ENCODE results near the gene MAP3K20. TPM values are rescaled to one million over a fixed set of nuclear protein-coding genes. Genes with fewer than 3 reads are reported as not detected.

The MAP3K20 gene
- polyA plus RNA-seq, 1 donor from 2014 or later: 7.9 TPM

GRCh38 chr2:173059971-173060461 lies 15.6 kb upstream of the MAP3K20 start:
- Mint-ChIP-seq H3K27me3 (peaks cover 10% of the 10 kb centered on the region), H3K36me3 (no peaks in the 10 kb centered on the region), H3K27ac (peak overlapping the region in 1 of 3 donors; percentile 13), H3K9me3 (peaks cover 0 to 4% (median 0%) of the 10 kb centered on the region in 3 donors), H3K4me1 (peaks cover 12 to 16% (median 14%) of the 10 kb centered on the region in 3 donors), H3K4me3 (peak overlapping the region in 3 of 4 donors; percentile 22 to 93 (median 46))

- no peak overlapping the region for H3K4me3 Mint-ChIP-seq
- H3K4me1 Mint-ChIP-seq: peaks cover 12 to 16% (median 14%) of the 10 kb centered on the region in 3 donors
- H3K27ac Mint-ChIP-seq: no peak overlapping the region
- H3K36me3 Mint-ChIP-seq: no peaks in the 10 kb centered on the region
- H3K9me3 Mint-ChIP-seq: peaks cover 0 to 4% (median 0%) of the 10 kb centered on the region in 3 donors
- peaks cover 10% of the 10 kb centered on the region for H3K27me3 Mint-ChIP-seq
Measured at GRCh38 chr2:173062801-173063200, 12.8 kb upstream of the MAP3K20 start.

GRCh38 chr2:173064151-173064805 lies 11.4 kb upstream of the MAP3K20 start:
- Mint-ChIP-seq H3K36me3 (no peaks in the 10 kb centered on the region), H3K4me1 (peaks cover 9 to 10% (median 10%) of the 10 kb centered on the region in 3 donors), H3K27ac (no peak overlapping the region), H3K9me3 (no peaks in the 10 kb centered on the region), H3K27me3 (peaks cover 10% of the 10 kb centered on the region), H3K4me3 (no peak overlapping the region)

- H3K4me1 Mint-ChIP-seq: no peaks in the 10 kb centered on the region
- H3K36me3 Mint-ChIP-seq: no peaks in the 10 kb centered on the region
Measured at GRCh38 chr2:173066887-173067676, 8.6 kb upstream of the MAP3K20 start.

GRCh38 chr2:173075056-173075780 lies 428 bp upstream of the MAP3K20 start:
- peak overlapping the region; percentile 80 to 92 (median 88) for H3K4me3 Mint-ChIP-seq
- peaks cover 4% of the 10 kb centered on the region for H3K27me3 Mint-ChIP-seq
- H3K4me1 Mint-ChIP-seq: peaks cover 13 to 21% (median 16%) of the 10 kb centered on the region in 3 donors
- H3K36me3 Mint-ChIP-seq: no peaks in the 10 kb centered on the region
- peak overlapping the region in 1 of 3 donors; percentile 47 for H3K27ac Mint-ChIP-seq
- H3K9me3 Mint-ChIP-seq: no peaks in the 10 kb centered on the region

More at GRCh38 chr2:173066887-173067676, 8.6 kb upstream of the MAP3K20 start:
- H3K27ac Mint-ChIP-seq: no peak overlapping the region
- peaks cover 18% of the 10 kb centered on the region for H3K27me3 Mint-ChIP-seq
- H3K4me3 Mint-ChIP-seq: no peak overlapping the region
- H3K9me3 Mint-ChIP-seq: no peaks in the 10 kb centered on the region

GRCh38 chr2:173076581-173077345 lies 1.1 kb downstream of the MAP3K20 start:
- Mint-ChIP-seq H3K36me3 (no peaks in the 10 kb centered on the region), H3K27me3 (no peaks in the 10 kb centered on the region), H3K9me3 (no peaks in the 10 kb centered on the region), H3K4me1 (peaks cover 13 to 21% (median 16%) of the 10 kb centered on the region in 3 donors), H3K4me3 (peak overlapping the region; percentile 86 to 96 (median 90)), H3K27ac (peak overlapping the region; percentile 40 to 90 (median 65))

GRCh38 chr2:173077506-173078177 lies 2.0 kb downstream of the MAP3K20 start:
- Mint-ChIP-seq H3K27ac (no peak overlapping the region), H3K4me3 (peak overlapping the region; percentile 86 to 96 (median 90)), H3K4me1 (peaks cover 13 to 21% (median 16%) of the 10 kb centered on the region in 3 donors), H3K36me3 (no peaks in the 10 kb centered on the region), H3K27me3 (no peaks in the 10 kb centered on the region), H3K9me3 (no peaks in the 10 kb centered on the region)

- Mint-ChIP-seq H3K27ac (peak overlapping the region in 1 of 3 donors; percentile 72), H3K4me1 (peaks cover 13 to 20% (median 15%) of the 10 kb centered on the region in 3 donors), H3K27me3 (no peaks in the 10 kb centered on the region), H3K36me3 (no peaks in the 10 kb centered on the region), H3K9me3 (no peaks in the 10 kb centered on the region), H3K4me3 (no peak overlapping the region)
Measured at GRCh38 chr2:173079141-173079540, 3.5 kb downstream of the MAP3K20 start.

- no peaks in the 10 kb centered on the region for H3K9me3 Mint-ChIP-seq
- H3K36me3 Mint-ChIP-seq: no peaks in the 10 kb centered on the region
- peaks cover 7 to 12% (median 8%) of the 10 kb centered on the region in 3 donors for H3K4me1 Mint-ChIP-seq
- H3K27me3 Mint-ChIP-seq: no peaks in the 10 kb centered on the region
- no peak overlapping the region for H3K27ac Mint-ChIP-seq
- H3K4me3 Mint-ChIP-seq: no peak overlapping the region
Measured at GRCh38 chr2:173079973-173080860, 4.6 kb downstream of the MAP3K20 start.

GRCh38 chr2:173086518-173087213 lies 11.0 kb downstream of the MAP3K20 start:
- H3K36me3 Mint-ChIP-seq: peaks cover 4% of the 10 kb centered on the region
- no peak overlapping the region for H3K27ac Mint-ChIP-seq
- H3K4me1 Mint-ChIP-seq: no peaks in the 10 kb centered on the region
- H3K4me3 Mint-ChIP-seq: peak overlapping the region in 1 of 4 donors; percentile 1
- H3K27me3 Mint-ChIP-seq: no peaks in the 10 kb centered on the region
- H3K9me3 Mint-ChIP-seq: no peaks in the 10 kb centered on the region

- Mint-ChIP-seq H3K27ac (no peak overlapping the region), H3K4me3 (peak overlapping the region in 1 of 4 donors; percentile 1), H3K36me3 (peaks cover 4% of the 10 kb centered on the region), H3K9me3 (no peaks in the 10 kb centered on the region), H3K27me3 (no peaks in the 10 kb centered on the region), H3K4me1 (no peaks in the 10 kb centered on the region)
Measured at GRCh38 chr2:173087214-173087581, 11.6 kb downstream of the MAP3K20 start.

- Mint-ChIP-seq H3K4me1 (no peaks in the 10 kb centered on the region), H3K27ac (no peak overlapping the region), H3K4me3 (no peak overlapping the region), H3K9me3 (no peaks in the 10 kb centered on the region), H3K27me3 (no peaks in the 10 kb centered on the region), H3K36me3 (peaks cover 4% of the 10 kb centered on the region)
Measured at GRCh38 chr2:173087793-173088496, 12.3 kb downstream of the MAP3K20 start.
